OCI-LY3 (cell line): ENCODE measurements around the gene ACTR10.
A peak's percentile ranks its signal among the peaks of the same experiment; 100 is the strongest.

Experiments
- H2AFZ ChIP-seq: fragments of 200-600, 300-600 bp; shearing (Covaris generic); 2 replicates; pipeline ENCODE4 v1.6.0; 2014; ENCODE audit warnings: antibody characterized with exemption, low read depth, low read length
- H3K27ac ChIP-seq: fragments of 200-600, 300-600 bp; sonication (generic); 2 replicates; pipeline ENCODE4 v1.5.1; 2014; ENCODE audit warnings: mild to moderate bottlenecking, low read length, moderate library complexity, mixed read lengths
- H3K27me3 ChIP-seq: fragments of 200-600, 300-600 bp; sonication (generic); 2 replicates; pipeline ENCODE4 v1.6.1; 2014; ENCODE audit warnings: low read depth, low read length, mixed read lengths
- H3K36me3 ChIP-seq: fragments of 200-600, 300-600 bp; sonication (generic); replicated peaks from 2 replicates; pipeline ENCODE3; 2014; ENCODE audit warnings: low read depth, low read length, mixed read lengths
- H3K4me1 ChIP-seq: fragments of 300-600, 200-600 bp; sonication (generic); 2 replicates; pipeline ENCODE4 v1.6.1; 2014; ENCODE audit warnings: low read length, mixed read lengths
- H3K4me2 ChIP-seq: fragments of 200-600, 300-600 bp; sonication (generic); 2 replicates; pipeline ENCODE4 v1.6.1; 2014; ENCODE audit warnings: low read length, mixed read lengths
- H3K4me3 ChIP-seq: fragments of 300-600, 200-600 bp; sonication (generic); 2 replicates; pipeline ENCODE4 v1.5.1; 2014; ENCODE audit warnings: antibody characterized with exemption, mild to moderate bottlenecking, low read length, moderate library complexity
- H3K79me2 ChIP-seq: fragments of 300-600, 200-600 bp; shearing (Covaris generic); 2 replicates; pipeline ENCODE4 v1.6.1; 2014; ENCODE audit warnings: mild to moderate bottlenecking, low read length, mixed read lengths
- H3K9ac ChIP-seq: fragments of 300-600, 200-600 bp; shearing (Covaris generic); 2 replicates; pipeline ENCODE4 v1.6.0; 2014; ENCODE audit warnings: mild to moderate bottlenecking, low read length, moderate library complexity
- H3K9me3 ChIP-seq: fragments of 200-600, 300-600 bp; shearing (Covaris generic); 2 replicates; pipeline ENCODE4 v1.6.1; 2014; ENCODE audit warnings: low read length, mixed read lengths; ENCODE audit not compliant: insufficient read depth
- H4K20me1 ChIP-seq: fragments of 200-600, 300-600 bp; sonication (generic); 2 replicates; pipeline ENCODE4 v1.6.1; 2016; ENCODE audit warnings: low read length, mixed read lengths; ENCODE audit not compliant: insufficient read depth
- CTCF ChIP-seq: fragments of 200-600, 300-600 bp; sonication (generic); IDR thresholded peaks from 2 replicates; pipeline ENCODE4 v1.5.1; 2014; ENCODE audit warnings: antibody characterized with exemption, low read length, low read depth
- EZH2phosphoT487 ChIP-seq: fragments of 200-600 bp; shearing (Covaris generic); IDR thresholded peaks from 2 replicates; pipeline ENCODE4 v1.6.1; 2018; ENCODE audit warnings: antibody characterized with exemption, mixed run types, low read depth

ACTR10 gene

DNA sequence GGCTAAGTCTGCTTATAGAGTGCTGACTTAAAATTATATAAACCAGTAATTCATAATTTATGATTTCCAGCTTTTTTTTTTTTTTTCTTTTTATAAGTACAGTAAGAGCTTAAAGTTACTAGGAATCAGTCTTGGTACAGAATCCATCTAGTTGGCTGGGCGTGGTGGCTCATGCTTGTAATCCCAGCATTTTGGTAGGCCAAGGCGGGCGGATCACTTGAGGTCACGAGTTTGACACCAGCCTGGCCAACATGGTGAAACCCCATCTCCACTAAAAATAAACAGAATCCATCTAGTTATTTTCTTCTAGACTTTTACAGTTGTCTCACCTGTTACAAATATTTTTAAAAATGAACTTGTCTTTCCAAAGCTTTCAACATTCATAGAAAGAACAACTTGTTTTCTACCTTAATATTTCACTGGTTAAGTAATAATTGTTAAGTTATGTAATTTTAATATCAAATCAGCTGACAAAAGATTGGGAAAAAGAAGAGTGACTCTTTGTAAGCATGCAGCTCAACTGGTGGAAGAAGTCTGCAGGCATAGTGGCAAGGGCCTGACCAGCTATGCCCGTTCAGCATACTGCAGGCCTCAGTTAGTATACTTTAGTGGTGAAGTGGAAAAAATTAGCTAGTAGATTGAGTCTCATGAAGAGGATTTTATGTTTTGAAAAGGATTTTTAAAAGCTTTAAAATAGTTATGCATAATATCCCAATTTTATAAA is 27.3 kb downstream of the ACTR10 start:
- H4K20me1 ChIP-seq = no peaks in the 10 kb centered on the region

GRCh38 chr14:58238252-58239243 is 38.6 kb downstream of the ACTR10 start:
- Histone ChIP-seq H3K36me3 (no peaks in the 10 kb centered on the region), H3K27ac (no peak overlapping the region), H3K4me1 (peaks cover 16% of the 10 kb centered on the region), H3K27me3 (no peaks in the 10 kb centered on the region), H3K4me3 (peak overlapping the region; percentile 83), H4K20me1 (no peaks in the 10 kb centered on the region), H3K79me2 (no peaks in the 10 kb centered on the region; the same call in 1 of the 2 replicates), H3K9me3 (no peaks in the 10 kb centered on the region), H3K9ac (peak overlapping the region; percentile 81), H2AFZ (peak overlapping the region; percentile 80), H3K4me2 (peak overlapping the region; percentile 93)
- TF ChIP-seq CTCF (no peak), EZH2phosphoT487 (no peak)

More for the DNA sequence above, 27.3 kb downstream of the ACTR10 start:
- H3K9ac ChIP-seq = no peak overlapping the region
- TF ChIP-seq EZH2phosphoT487 (no peak), CTCF (no peak)
- no peaks in the 10 kb centered on the region for H3K9me3 ChIP-seq
- H2AFZ ChIP-seq = no peak overlapping the region
- no peaks in the 10 kb centered on the region for H3K4me1 ChIP-seq
- no peak overlapping the region for H3K4me2 ChIP-seq
- H3K79me2 ChIP-seq = no peaks in the 10 kb centered on the region
- no peaks in the 10 kb centered on the region for H3K27me3 ChIP-seq
- no peak overlapping the region for H3K27ac ChIP-seq
- no peak overlapping the region for H3K4me3 ChIP-seq
- H3K36me3 ChIP-seq = no peaks in the 10 kb centered on the region

- H3K4me1 ChIP-seq = peaks cover 17% of the 10 kb centered on the region
- no peaks in the 10 kb centered on the region for H3K9me3 ChIP-seq
- H3K27me3 ChIP-seq = no peaks in the 10 kb centered on the region
- H3K79me2 ChIP-seq = no peaks in the 10 kb centered on the region; the same call in 1 of the 2 replicates
- peak overlapping the region; percentile 83 for H3K4me3 ChIP-seq
- TF ChIP-seq EZH2phosphoT487 (no peak), CTCF (no peak)
- peak overlapping the region; percentile 80 for H2AFZ ChIP-seq
- H3K9ac ChIP-seq = peak overlapping the region; percentile 81
- H3K27ac ChIP-seq = peak overlapping the region; percentile 25
- no peaks in the 10 kb centered on the region for H3K36me3 ChIP-seq
- no peaks in the 10 kb centered on the region for H4K20me1 ChIP-seq
- peak overlapping the region; percentile 93 for H3K4me2 ChIP-seq
Observed at GRCh38 chr14:58239244-58240195, 39.6 kb downstream of the ACTR10 start.
